ENCODE measurements around the gene ADGRA1.
"Not testable (repeated sequence)": the region's sequence is repeated elsewhere in the genome, so short reads cannot be mapped to it uniquely, and the experiment has no call there.

The ADGRA1 gene

GRCh38 chr10:133163889-133164815 is 76.4 kb downstream of the ADGRA1 start:
- DNase-seq (ENCODE audit: low spot score) = no peak

- no peak for DNase-seq (ENCODE audit: low spot score)
Measured at GRCh38 chr10:133164816-133165555, 77.3 kb downstream of the ADGRA1 start.

GRCh38 chr10:133165556-133166503 is 78.1 kb downstream of the ADGRA1 start:
- no peak for DNase-seq (ENCODE audit: low spot score)

GRCh38 chr10:133166504-133166827 is 78.7 kb downstream of the ADGRA1 start:
- no peak for DNase-seq (ENCODE audit: low spot score)

GRCh38 chr10:133166828-133167692 is 79.3 kb downstream of the ADGRA1 start:
- no peak for DNase-seq (ENCODE audit: low spot score)

- no peak for DNase-seq (ENCODE audit: low spot score)
Measured at GRCh38 chr10:133167693-133168616, 80.2 kb downstream of the ADGRA1 start.

GRCh38 chr10:133168617-133169031 is 80.9 kb downstream of the ADGRA1 start:
- DNase-seq (ENCODE audit: low spot score) = no peak

GRCh38 chr10:133169173-133169947 is 81.6 kb downstream of the ADGRA1 start:
- DNase-seq (ENCODE audit: low spot score) = no peak

GRCh38 chr10:133170092-133170491 is 82.4 kb downstream of the ADGRA1 start:
- DNase-seq (ENCODE audit: low spot score) = no peak

GRCh38 chr10:133173860-133174640 is 86.3 kb downstream of the ADGRA1 start:
- DNase-seq (ENCODE audit: low spot score) = no peak

- DNase-seq (ENCODE audit: low spot score) = no peak
Measured at GRCh38 chr10:133174689-133175263, 87.1 kb downstream of the ADGRA1 start.

- DNase-seq (ENCODE audit: low spot score) = not testable (repeated sequence)
Measured at GRCh38 chr10:133175624-133176023, 87.9 kb downstream of the ADGRA1 start.

- DNase-seq (ENCODE audit: low spot score) = no peak
Measured at GRCh38 chr10:133176546-133176945, 88.8 kb downstream of the ADGRA1 start.

GRCh38 chr10:133177380-133178157 is 89.8 kb downstream of the ADGRA1 start:
- no peak for DNase-seq (ENCODE audit: low spot score)

- DNase-seq (ENCODE audit: low spot score) = no peak
Measured at GRCh38 chr10:133178357-133179127, 90.8 kb downstream of the ADGRA1 start.

GRCh38 chr10:133179128-133179520 is 91.4 kb downstream of the ADGRA1 start:
- no peak for DNase-seq (ENCODE audit: low spot score)
